Activated CD4-positive, alpha-beta T cell treated with anti-CD3 and anti-CD28 coated beads for 24 hours (primary cell): ENCODE measurements around the gene CENPE.

ENCODE experiments used
- DNase-seq, 2 donors: peaks; one replicate each; pipeline ENCODE4 v3.0.0-alpha.2; 2020; ENCODE audit warnings: low read depth in 2 of 2

CENPE gene

DNA sequence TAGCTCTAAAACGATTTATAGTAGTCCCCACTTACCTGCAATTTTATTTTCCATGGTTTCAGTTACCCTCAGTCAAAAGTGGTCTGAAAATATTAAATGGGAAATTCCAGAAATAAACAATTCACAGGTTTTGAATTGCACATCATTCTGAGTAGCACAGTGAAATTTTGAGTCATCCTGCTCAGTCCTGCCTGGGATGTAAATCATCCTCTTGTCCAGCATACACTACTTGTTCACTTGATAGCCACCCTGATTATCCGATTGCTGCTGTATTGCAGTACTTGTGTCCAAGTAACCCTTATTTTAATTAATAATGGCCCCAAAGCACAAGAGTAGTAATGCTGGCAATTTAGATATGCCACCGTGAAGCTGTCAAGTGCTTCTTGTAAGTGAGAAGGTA lies 75.0 kb downstream of the CENPE start:
- no peak for DNase-seq

DNA sequence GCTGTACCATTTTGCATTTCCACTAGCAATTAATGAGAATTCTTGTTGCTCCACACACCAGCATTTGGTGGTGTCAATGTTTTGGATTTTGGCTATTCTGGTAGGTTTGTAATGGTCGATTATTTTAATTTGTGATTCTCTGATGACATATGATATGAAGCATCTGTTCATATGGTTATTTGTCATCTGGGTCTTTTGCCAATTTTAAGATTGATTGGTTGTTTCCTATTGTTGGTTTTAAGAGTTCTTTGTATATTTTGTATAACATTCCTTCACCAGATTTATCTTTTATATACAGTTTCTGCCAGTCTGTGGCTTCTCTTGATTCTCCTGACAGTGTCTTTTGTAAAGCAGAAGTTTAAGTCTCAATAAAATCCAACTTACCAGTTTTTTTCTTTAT lies 80.0 kb downstream of the CENPE start:
- DNase-seq = no peak

GRCh38 chr4:103111598-103111997 lies 86.5 kb downstream of the CENPE start:
- DNase-seq = no peak

GRCh38 chr4:103108542-103108941 lies 89.6 kb downstream of the CENPE start:
- no peak for DNase-seq

- no peak for DNase-seq
Observed at GRCh38 chr4:103105558-103106356, 92.4 kb downstream of the CENPE start.

- DNase-seq = no peak
Observed at GRCh38 chr4:103104886-103105285, 93.3 kb downstream of the CENPE start.

GRCh38 chr4:103100691-103101090 lies 97.5 kb downstream of the CENPE start:
- no peak for DNase-seq

DNA sequence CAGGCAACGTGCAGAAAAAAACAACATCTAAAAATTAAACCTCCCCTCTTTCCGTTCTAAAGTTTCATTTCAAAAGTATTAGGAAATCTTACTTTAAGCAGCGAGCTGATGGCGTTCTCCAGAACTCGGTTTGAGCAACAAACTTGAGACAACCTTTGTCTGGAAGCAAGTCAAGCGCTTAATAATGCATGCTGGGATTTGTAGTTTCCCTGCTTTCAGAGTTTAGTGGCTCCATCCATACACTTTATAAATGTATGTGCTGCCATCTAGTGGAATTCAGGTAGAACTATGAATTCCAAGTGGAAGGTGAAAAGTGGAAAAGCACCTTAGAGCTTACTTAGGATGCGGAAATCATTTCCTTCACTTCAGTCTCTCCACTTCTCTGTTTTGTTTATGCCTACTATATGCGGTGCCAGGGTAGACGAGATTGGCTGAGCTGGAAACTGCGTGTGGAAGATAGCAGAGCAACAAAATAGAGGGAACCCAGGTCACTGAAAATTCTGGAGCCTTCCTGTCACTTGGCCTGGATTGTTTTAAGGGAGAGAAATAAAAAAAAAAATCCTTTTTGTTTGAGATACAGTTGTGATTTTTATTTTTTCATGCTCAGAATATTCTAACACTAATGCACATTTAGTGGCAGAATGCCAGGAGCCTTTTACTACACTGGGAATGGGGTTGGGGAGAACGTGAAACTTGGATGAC lies 98.3 kb downstream of the CENPE start, which contains the start of gene BDH2:
TSS of gene BDH2 (minus strand) at position 144 of the 702 bp plus-strand sequence. CDS start 3,580 bp downstream, outside the sequence.
- DNase-seq = peak; percentile 6 to 23

DNA sequence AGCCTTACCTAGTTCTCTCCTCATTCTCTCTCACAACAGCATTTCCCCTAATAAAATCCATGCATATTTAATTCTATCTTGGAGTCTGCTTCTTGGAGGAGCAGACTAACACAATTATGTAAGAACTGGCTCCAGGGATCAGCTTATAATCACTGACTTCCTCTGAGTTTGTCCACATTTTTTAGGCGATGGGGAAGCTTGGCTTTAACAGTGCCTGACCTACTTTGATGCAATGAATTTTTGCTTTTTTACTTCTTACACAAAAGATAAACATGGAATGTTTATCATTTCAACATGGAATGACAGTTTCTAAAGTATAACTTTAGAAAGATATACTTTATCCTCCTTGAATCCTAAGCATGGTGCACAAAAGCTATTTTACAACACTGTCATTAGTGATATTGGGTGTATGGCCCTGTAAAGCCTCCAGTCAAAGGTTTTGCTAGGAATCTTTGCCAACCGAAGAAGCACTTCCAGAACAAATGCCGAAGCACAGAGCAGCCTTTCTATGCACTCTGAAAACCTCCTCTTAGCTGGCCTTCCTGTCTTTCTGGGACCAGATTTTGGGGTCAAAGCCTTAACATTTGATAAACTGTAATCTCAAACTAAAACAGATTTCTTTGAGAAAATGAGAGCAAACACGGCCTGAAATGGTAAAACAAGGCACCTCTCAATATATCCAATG lies 99.2 kb downstream of the CENPE start:
- DNase-seq = no peak

DNA sequence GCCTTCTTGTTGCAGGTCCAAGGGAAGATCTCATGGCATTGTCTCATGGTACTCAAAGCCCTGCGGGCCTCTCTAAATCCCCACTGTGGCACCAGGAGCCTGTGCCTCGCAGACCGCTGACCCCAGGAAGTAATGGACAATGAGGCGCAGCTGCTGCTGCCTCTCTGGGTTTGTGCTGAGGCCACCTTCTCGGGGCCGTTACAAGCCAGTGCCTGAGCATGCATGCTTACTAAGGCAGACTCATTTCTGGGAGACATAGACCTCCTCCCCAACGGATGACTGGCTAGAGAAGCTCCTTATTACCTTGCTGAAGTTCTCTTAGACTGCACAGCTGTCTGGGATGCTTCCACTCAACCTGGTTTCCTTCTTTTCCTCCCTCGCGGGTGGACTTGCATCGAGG lies 99.8 kb downstream of the CENPE start:
- DNase-seq = no peak

DNA sequence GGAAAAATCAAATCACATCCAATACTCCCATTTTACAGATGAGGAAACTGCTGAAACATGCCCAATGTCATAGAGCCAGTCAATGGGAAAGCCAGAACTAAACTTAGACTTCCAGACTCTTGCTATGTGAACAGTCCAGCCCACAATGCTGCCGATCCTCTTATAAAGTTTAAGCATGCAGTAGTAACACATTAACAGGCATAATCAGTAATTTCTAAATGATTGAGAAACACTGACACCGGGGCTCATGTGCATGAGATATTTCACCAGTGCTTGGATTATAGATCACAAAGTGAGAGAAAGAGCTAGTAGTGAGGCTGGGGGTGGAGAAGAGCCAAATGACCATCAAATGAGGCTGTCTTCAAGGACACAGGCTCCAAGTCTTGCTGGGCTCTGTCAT lies 101.0 kb downstream of the CENPE start:
- no peak for DNase-seq

GRCh38 chr4:103095080-103095479 lies 103.1 kb downstream of the CENPE start:
- DNase-seq = no peak

DNA sequence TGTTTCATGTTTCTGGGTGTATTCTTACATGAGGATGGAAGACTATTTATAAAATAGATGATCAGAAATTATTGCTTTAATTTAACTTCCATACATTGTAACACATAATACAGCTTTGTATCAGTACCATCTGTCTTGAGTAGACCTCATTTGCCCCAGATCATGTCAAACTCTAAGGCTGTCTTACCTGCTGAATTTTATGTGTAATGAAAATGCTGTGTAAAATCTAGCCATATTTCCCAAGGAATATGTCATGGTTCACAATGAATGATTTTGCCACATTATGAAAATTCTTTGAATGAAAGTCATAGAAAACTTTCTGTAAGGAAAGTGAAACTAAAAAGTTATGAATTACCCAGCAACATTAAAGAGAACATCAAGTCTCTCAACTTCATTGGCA lies 105.9 kb downstream of the CENPE start:
- no peak for DNase-seq

- DNase-seq = peak; percentile 1 to 14
Observed at GRCh38 chr4:103091601-103092223, 106.4 kb downstream of the CENPE start.

GRCh38 chr4:103089481-103089880 lies 108.7 kb downstream of the CENPE start:
- no peak for DNase-seq

- DNase-seq = no peak
Observed at GRCh38 chr4:103086551-103086950, 111.6 kb downstream of the CENPE start.

GRCh38 chr4:103085555-103086196 lies 112.5 kb downstream of the CENPE start:
- DNase-seq = no peak

- DNase-seq = no peak
Observed at GRCh38 chr4:103079621-103080020, 118.5 kb downstream of the CENPE start.

DNA sequence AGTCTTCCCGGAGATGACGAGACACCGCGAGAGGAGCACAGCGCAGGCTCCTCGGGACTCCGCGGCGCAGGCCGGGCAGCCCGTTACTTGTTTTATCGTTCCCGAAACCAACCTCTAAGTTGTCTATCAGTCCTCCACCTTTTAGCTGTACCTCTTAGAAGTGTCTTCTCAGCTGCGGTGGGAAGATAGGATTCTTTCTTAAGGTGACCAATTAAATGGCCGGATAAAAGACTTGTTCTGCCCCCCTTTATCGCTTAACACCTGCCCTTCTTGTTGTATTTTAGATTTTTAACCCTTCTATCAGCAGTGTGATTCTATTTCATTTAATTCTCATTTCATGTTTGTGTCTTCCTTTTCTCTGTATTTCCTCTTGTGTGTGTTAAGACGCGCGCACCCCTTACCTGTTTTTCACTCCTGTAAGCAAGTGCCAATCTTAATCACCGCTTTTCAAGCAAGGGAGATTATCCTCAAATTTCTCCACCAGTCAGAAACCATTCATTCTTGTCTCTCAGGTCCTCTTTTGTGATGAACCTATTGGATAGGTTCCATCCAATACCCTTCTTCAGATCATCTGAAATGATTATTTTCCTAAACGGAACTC lies 121.3 kb downstream of the CENPE start, which contains the start of gene SLC9B2:
TSS of gene SLC9B2 (minus strand) at position 15 of the 601 bp plus-strand sequence. CDS start 9,211 bp downstream, outside the sequence.
- DNase-seq = peak in 1 of 2 donors; percentile 22

DNA sequence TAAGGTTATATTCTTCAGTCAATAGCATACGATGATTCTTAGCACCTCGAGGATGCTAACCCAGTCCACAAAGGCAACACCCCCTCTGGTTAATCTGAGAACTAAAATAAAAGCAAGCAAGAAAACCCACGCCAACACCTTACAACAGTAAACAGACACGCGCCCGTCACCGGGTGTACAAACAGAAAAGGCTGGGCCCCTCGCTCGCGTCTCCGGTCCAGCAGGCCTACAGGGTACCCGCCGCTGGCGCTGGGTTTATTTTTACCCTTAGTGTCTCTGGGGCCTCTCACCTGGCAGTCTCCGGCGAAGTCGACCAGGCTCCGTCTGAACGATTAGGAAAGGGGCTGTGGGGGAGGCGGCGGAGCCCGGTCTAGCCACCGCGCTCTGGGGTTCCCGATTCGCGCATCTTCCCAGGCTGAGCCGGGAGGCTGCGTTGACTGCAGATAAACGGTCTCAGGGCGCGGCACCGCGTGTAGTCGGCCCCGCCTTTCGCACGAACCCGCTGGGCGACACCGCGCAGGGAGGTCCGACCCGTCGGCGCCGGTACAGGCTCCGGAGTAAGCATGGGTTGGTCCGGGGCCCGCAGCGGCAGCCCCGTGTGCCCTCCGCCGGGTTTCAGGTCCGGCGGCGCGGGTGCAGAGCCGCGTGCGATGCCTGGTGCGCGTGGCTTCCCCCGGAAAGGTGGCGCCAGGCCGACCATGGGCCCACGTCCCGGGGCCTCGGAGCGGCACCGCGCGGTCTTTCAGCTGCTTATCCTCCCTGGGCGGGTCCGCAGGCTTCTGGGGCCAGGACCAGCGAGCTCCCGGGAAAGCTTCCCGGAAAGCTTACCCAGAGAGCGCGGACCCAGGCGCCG lies 122.0 kb downstream of the CENPE start:
- DNase-seq = peak; percentile 37 to 42
